Ovary (tissue), 3 donors: Measurements from ENCODE around the gene BMERB1.

Experiments
- CTCF ChIP-seq, 3 donors: fragments of 450-650 bp in 2 of 3; fragments of 200-600 bp in 1 of 3; IDR thresholded peaks; one replicate each; pipeline versions ENCODE4 v1.5.1 to v1.8.0; 2016 to 2022; ENCODE audit warnings: antibody characterized with exemption in 3 of 3, mild to moderate bottlenecking in 1 of 3
- POLR2A ChIP-seq: fragments of 450-650 bp; IDR thresholded peaks from one replicate; pipeline ENCODE4 v1.6.1; 2017; ENCODE audit warnings: antibody characterized with exemption, mild to moderate bottlenecking, moderate library complexity
- donor health status: DM: no; HTN: no; CAD: no.

DNA sequence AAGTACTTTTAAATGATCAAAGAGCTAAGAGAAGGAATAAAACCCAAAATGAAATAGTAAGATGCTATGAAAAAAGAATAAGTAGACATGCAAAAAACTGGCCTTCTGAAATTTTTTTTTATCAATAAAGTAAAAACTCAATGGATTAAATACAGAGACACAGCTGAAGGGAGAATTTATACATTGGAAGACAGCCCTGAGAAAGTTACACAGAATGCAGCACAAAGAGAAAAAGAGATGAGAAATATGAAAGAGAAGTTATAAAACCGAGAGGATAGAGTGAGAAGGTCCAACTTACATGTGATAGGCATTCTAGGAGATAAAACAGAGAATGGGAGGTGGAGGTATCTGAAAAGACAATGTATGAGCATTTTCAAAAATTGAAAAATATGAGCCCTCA is 151.6 kb downstream of the BMERB1 start:
- TF ChIP-seq POLR2A, result no peak
- TF ChIP-seq CTCF (IDR thresholded peaks at IDR 0.05), result no peak
